Heart left ventricle (tissue), 16 donors: Measurements from ENCODE around the gene AHRR. TPM values are rescaled to one million over a fixed set of nuclear protein-coding genes. Genes with fewer than 3 reads are reported as not detected.
"Not testable (repeated sequence)": the region's sequence is repeated elsewhere in the genome, so short reads cannot be mapped to it uniquely, and the experiment has no call there.

Experiments
- ATAC-seq, 4 donors: fragments of 200-7000 bp; cut with Tn5 transposase; one replicate each; pipeline ENCODE4 v1.9.1; 2020 to 2022; ENCODE audit warnings: moderate library complexity in 4 of 4, mild to moderate bottlenecking in 3 of 4, moderate number of reproducible peaks in 1 of 4
- DNase-seq, 5 donors: peaks; one replicate each; pipeline ENCODE4 v3.0.0-alpha.2; 2020
- H3K27ac ChIP-seq, 12 donors: fragments of 200-600 bp; sonication (generic) in 4 of 12; one replicate each; pipeline versions ENCODE4 v1.5.0 to v1.8.0; 2016 to 2022; ENCODE audit warnings: mild to moderate bottlenecking in 2 of 12
- H3K27me3 ChIP-seq, 9 donors: fragments of 200-600 bp; sonication (generic) in 2 of 9; one replicate each; pipeline versions ENCODE4 v1.5.1 to v1.8.0; 2016 to 2022; ENCODE audit warnings: mild to moderate bottlenecking in 3 of 9
- H3K36me3 ChIP-seq, 9 donors: fragments of 200-600 bp; sonication (generic) in 2 of 9; one replicate each; pipeline versions ENCODE4 v1.5.0 to v1.8.0; 2018 to 2022; ENCODE audit warnings: mild to moderate bottlenecking in 2 of 9
- H3K4me1 ChIP-seq, 12 donors: fragments of 200-600 bp; sonication (generic) in 4 of 12; one replicate each; pipeline versions ENCODE4 v1.5.0 to v1.8.0; 2016 to 2022; ENCODE audit warnings: mild to moderate bottlenecking in 3 of 12
- H3K4me3 ChIP-seq, 12 donors: fragments of 200-600 bp; sonication (generic) in 4 of 12; one replicate each; pipeline versions ENCODE4 v1.5.0 to v1.8.0; 2017 to 2022; ENCODE audit warnings: mild to moderate bottlenecking in 9 of 12, moderate library complexity in 4 of 12
- H3K9me3 ChIP-seq, 12 donors: fragments of 200-600 bp; sonication (generic) in 4 of 12; one replicate each; pipeline versions ENCODE4 v1.5.0 to v1.8.0; 2016 to 2022; ENCODE audit warnings: mild to moderate bottlenecking in 1 of 12
- CTCF ChIP-seq, 12 donors: fragments of 200-600 bp; sonication (generic) in 4 of 12; IDR thresholded peaks; one replicate each; pipeline versions ENCODE4 v1.5.0 to v1.8.0; 2018 to 2022; ENCODE audit warnings: antibody characterized with exemption in 12 of 12, mild to moderate bottlenecking in 5 of 12
- POLR2A ChIP-seq, 2 donors: fragments of 450-650 bp; IDR thresholded peaks; one replicate each; pipeline ENCODE4 v1.6.1; 2017; ENCODE audit warnings: antibody characterized with exemption in 2 of 2, mild to moderate bottlenecking in 2 of 2, moderate library complexity in 2 of 2
- WGBS, 4 donors: extraction: QIAGEN DNeasy Blood & Tissue Kit in 2 of 4; methylation state at CpG; one replicate each; pipeline versions ENCODE4 v1.1.5 to v1.1.7; 2013 to 2018; 5-methylcytosine and 5-hydroxymethylcytosine counted together
- intact Hi-C, 10 donors: fragments of 100-400 bp; cut with DNase I; formaldehyde crosslinking; loops; one replicate each; pipeline versions ENCODE4 v1.11.1 to v1.14.2; 2022
- polyA plus RNA-seq, 2 donors: library from polyadenylated mRNA; stranded (reverse); fragments of 200-250 nt; gene quantifications; one replicate each; pipeline ENCODE4 v1.2.3, GENCODE V29; 2013
- total RNA-seq, 9 donors: library from RNA; depleted of rRNA in 2 of 9; stranded (reverse); fragments of >200 nt in 2 of 9; fragmentation: NEBNext Ultra II Directional in 3 of 9; extraction: Animal tissue kit (Norgen Biotek cat#: 25700) in 3 of 9; gene quantifications; one replicate each; pipeline versions ENCODE4 v1.1.0 to v1.2.4, GENCODE V29; 2016 to 2023
- donor health status: ischemic (EF 13 %, LVEDD 7.1; RV severe dilation, severe dysfunction).
- donor health status: healthy with polysubstance abuse.
- donor health status: DM: no; HTN: yes; CAD: no.
- donor health status: DM: no; HTN: no; CAD: no.
- donor health status: ischemic (EF 25% LVEDD 6.9; RV normal size, moderate dysfunction).
- donor health status: ischemic (EF 25% LVEDD 5.7; RV mildly dilated, moderate dysfunction).
- donor health status: healthy.
- donor health status: DM: yes; HTN: yes; CAD: no.
- donor health status: ischemic (EF 35%, LVEDD 5.7; RV mildly dilated, moderate dysfunction).
- donor health status: nonischemic (EF 11% LVEDD 7.7; RV severe dilation, severe dysfunction).
- donor health status: DM: yes; HTN: yes; CAD: no.
- donor health status: PGD.
- donor health status: ischemic (EF 29% LVEDD 5.4; RV normal size, mild dysfunction).
- donor health status: nonischemic (EF 23%, LVEDD 6.1; RV moderate dilation, normal function).

The AHRR gene
- total and polyA plus RNA-seq, 11 donors, result 0.11 to 0.69 (median 0.26) TPM; not detected in 2

GRCh38 chr5:298737-299125 is 22.8 kb upstream of the AHRR start:
- ATAC-seq (no peak), DNase-seq (no peak)
- TF ChIP-seq POLR2A (IDR thresholded peaks at IDR 0.05) (no peak), CTCF (IDR thresholded peaks at IDR 0.05) (no peak)
- 35 to 95% methylated on average over 2 of the region's 2 CpGs; no CpG with 5 or more reads in 2 of the 4 donors for WGBS, 4 donors
- Histone ChIP-seq H3K9me3 (no peaks in the 10 kb centered on the region), H3K36me3 (peaks cover 0 to 8% (median 0%) of the 10 kb centered on the region in 9 donors), H3K4me3 (no peak overlapping the region), H3K27ac (no peak overlapping the region), H3K27me3 (no peaks in the 10 kb centered on the region), H3K4me1 (no peaks in the 10 kb centered on the region)
- intact Hi-C loops, result no loop called here

- intact Hi-C loops, H3K36me3 ChIP-seq, H3K4me3 ChIP-seq, H3K27me3 ChIP-seq, H3K4me1 ChIP-seq, DNase-seq, H3K27ac ChIP-seq, H3K9me3 ChIP-seq: not testable (repeated sequence)
- 44 to 86% (median 58%) methylated on average over 2 to 5 of the region's 5 CpGs for WGBS, 4 donors
- ATAC-seq, result peak in 3 of 4 donors; percentile 9 to 43 (median 18)
These were observed 21.6 kb upstream of the AHRR start for GRCh38 chr5:299921-300320.

- peaks cover 0 to 10% (median 0%) of the 10 kb centered on the region in 9 donors for H3K36me3 ChIP-seq
- H3K27ac ChIP-seq, H3K27me3 ChIP-seq, H3K9me3 ChIP-seq, H3K4me1 ChIP-seq, H3K4me3 ChIP-seq, intact Hi-C loops, ATAC-seq: not testable (repeated sequence)
- peak in 1 of 5 donors; percentile 14 for DNase-seq
- 91 to 95% (median 94%) methylated on average over 13 to 21 of the region's 21 CpGs for WGBS, 4 donors
These were observed 20.7 kb upstream of the AHRR start for GRCh38 chr5:300691-301435.

GRCh38 chr5:302416-302815 is 19.1 kb upstream of the AHRR start:
- H3K27ac ChIP-seq, H3K4me3 ChIP-seq, ATAC-seq, H3K4me1 ChIP-seq, intact Hi-C loops, H3K9me3 ChIP-seq, H3K27me3 ChIP-seq: not testable (repeated sequence)
- WGBS, 4 donors, result 86 to 97% (median 95%) methylated on average over 6 to 8 of the region's 8 CpGs
- DNase-seq, result peak in 1 of 5 donors; percentile 23
- peaks cover 0 to 26% (median 15%) of the 10 kb centered on the region in 9 donors for H3K36me3 ChIP-seq

GRCh38 chr5:302966-303365 is 18.5 kb upstream of the AHRR start:
- no peak overlapping the region for H3K27ac ChIP-seq
- 77 to 86% (median 81%) methylated on average over 8 of the region's 8 CpGs for WGBS, 4 donors
- ATAC-seq (no peak), DNase-seq (no peak)
- no peak overlapping the region for H3K4me3 ChIP-seq
- no peaks in the 10 kb centered on the region for H3K9me3 ChIP-seq
- H3K4me1 ChIP-seq, result peaks cover 0 to 4% (median under 1%) of the 10 kb centered on the region in 12 donors
- intact Hi-C loops, result no loop called here
- no peaks in the 10 kb centered on the region for H3K27me3 ChIP-seq
- TF ChIP-seq POLR2A (IDR thresholded peaks at IDR 0.05) (no peak), CTCF (IDR thresholded peaks at IDR 0.05) (no peak)
- H3K36me3 ChIP-seq, result peaks cover 0 to 29% (median 20%) of the 10 kb centered on the region in 9 donors

GRCh38 chr5:303741-304140 is 17.8 kb upstream of the AHRR start:
- H3K4me3 ChIP-seq, result not testable (repeated sequence)

More at GRCh38 chr5:303741-304140, 17.8 kb upstream of the AHRR start:
- whole genome bisulfite sequencing, 4 donors, result 78 to 88% (median 85%) methylated on average over 1 to 8 of the region's 8 CpGs
- H3K27ac ChIP-seq, DNase-seq, H3K9me3 ChIP-seq, H3K27me3 ChIP-seq, ATAC-seq, intact Hi-C loops: not testable (repeated sequence)
- peaks cover 0 to 12% (median 4%) of the 10 kb centered on the region in 12 donors for H3K4me1 ChIP-seq
- peaks cover 0 to 34% (median 20%) of the 10 kb centered on the region in 9 donors for H3K36me3 ChIP-seq
